Measurements from ENCODE around the gene GRK3.

The GRK3 gene

GRCh38 chr22:25760848-25761595, 196.5 kb downstream of the GRK3 start:
- no peaks in the 10 kb centered on the region for H3K27me3 ChIP-seq (ENCODE audit: control insufficient read depth in 3 of 3, insufficient read depth in 3 of 3, low read depth in 1 of 3, low read length in 3 of 3)
- H2AK5ac ChIP-seq (ENCODE audit: low read depth, low read length): no peak overlapping the region
- H3K23ac ChIP-seq (ENCODE audit: low read depth, low read length, poor library complexity): no peak overlapping the region
- no CpG with 5 or more reads among the region's 15 CpGs for WGBS, 2 donors (ENCODE audit: extremely low coverage in 2 of 2, insufficient read length in 2 of 2, insufficient replicate concordance in 1 of 2)
- no peak overlapping the region for H2BK12ac ChIP-seq (ENCODE audit: low read length)
- H3K4me1 ChIP-seq (ENCODE audit: control insufficient read depth in 2 of 2, insufficient read depth in 1 of 2, low read depth in 1 of 2, low read length in 2 of 2): no peaks in the 10 kb centered on the region
- H3K4me2 ChIP-seq (ENCODE audit: insufficient read depth, low read length, poor library complexity, severe bottlenecking): no peak overlapping the region
- peak overlapping the region; percentile 38 for H3K18ac ChIP-seq (ENCODE audit: low read length)
- H3K9ac ChIP-seq (ENCODE audit: low read depth, low read length, poor library complexity): no peak overlapping the region
- H2BK15ac ChIP-seq (ENCODE audit: low read length): no peak overlapping the region
- H2BK120ac ChIP-seq (ENCODE audit: low read depth, low read length): no peak overlapping the region
- H3K14ac ChIP-seq (ENCODE audit: low read length): peak overlapping the region; percentile 3
- H4K8ac ChIP-seq (ENCODE audit: low read depth, low read length): no peak overlapping the region
- H3K9me3 ChIP-seq (replicated peaks in 1 of 2; ENCODE audit: control insufficient read depth in 2 of 2, insufficient read depth in 1 of 2, low read depth in 1 of 2, low read length in 2 of 2): no peaks in the 10 kb centered on the region
- H2BK5ac ChIP-seq (ENCODE audit: low read length): no peak overlapping the region
- H4K91ac ChIP-seq (ENCODE audit: low read depth, low read length, poor library complexity): no peak overlapping the region
- DNase-seq (ENCODE audit: low spot score): no peak
- H3K27ac ChIP-seq (replicated peaks; ENCODE audit: low read length): no peak overlapping the region
- H3K4ac ChIP-seq (ENCODE audit: low read length): no peak overlapping the region
- no peak overlapping the region for H3K4me3 ChIP-seq (ENCODE audit: low read length in 2 of 2)
- H2AFZ ChIP-seq (ENCODE audit: low read length): no peak overlapping the region
- H3K79me1 ChIP-seq (ENCODE audit: low read depth, low read length): no peaks in the 10 kb centered on the region
- H3K36me3 ChIP-seq (replicated peaks in 1 of 2; ENCODE audit: control insufficient read depth in 2 of 2, insufficient read depth in 2 of 2, low read length in 2 of 2): no peaks in the 10 kb centered on the region

DNA sequence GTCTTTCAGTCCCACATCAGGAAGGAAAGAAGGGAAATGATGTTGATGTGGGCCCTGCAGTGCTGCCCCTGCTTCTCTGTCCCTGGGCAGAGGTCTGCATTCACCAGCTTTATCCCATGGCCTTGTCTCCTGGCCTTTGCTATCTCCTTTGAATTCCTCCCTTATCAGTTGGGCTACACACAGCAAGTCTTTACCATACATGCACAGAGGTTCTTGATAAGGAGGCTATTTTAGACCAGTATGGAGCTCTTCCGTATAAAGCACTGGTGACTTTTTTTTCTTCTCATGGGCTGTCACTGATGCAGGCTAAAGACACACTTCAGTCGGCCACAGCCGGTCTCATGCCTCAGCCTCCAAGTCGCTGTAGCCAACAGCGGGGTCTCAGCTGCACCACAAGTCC, 197.7 kb downstream of the GRK3 start:
- H4K8ac ChIP-seq (ENCODE audit: low read depth, low read length): no peak overlapping the region
- no peaks in the 10 kb centered on the region for H3K36me3 ChIP-seq (replicated peaks in 1 of 2; ENCODE audit: control insufficient read depth in 2 of 2, insufficient read depth in 2 of 2, low read length in 2 of 2)
- no peak overlapping the region for H3K4me2 ChIP-seq (ENCODE audit: insufficient read depth, low read length, poor library complexity, severe bottlenecking)
- H3K4me3 ChIP-seq (ENCODE audit: low read length in 2 of 2): no peak overlapping the region
- WGBS, 2 donors (ENCODE audit: extremely low coverage in 2 of 2, insufficient read length in 2 of 2, insufficient replicate concordance in 1 of 2): no CpG with 5 or more reads among the region's 5 CpGs
- peak overlapping the region; percentile 10 for H3K9ac ChIP-seq (ENCODE audit: low read depth, low read length, poor library complexity)
- no peak overlapping the region for H3K4ac ChIP-seq (ENCODE audit: low read length)
- H3K14ac ChIP-seq (ENCODE audit: low read length): no peak overlapping the region
- no peaks in the 10 kb centered on the region for H3K79me1 ChIP-seq (ENCODE audit: low read depth, low read length)
- no peaks in the 10 kb centered on the region for H3K27me3 ChIP-seq (ENCODE audit: control insufficient read depth in 3 of 3, insufficient read depth in 3 of 3, low read depth in 1 of 3, low read length in 3 of 3)
- H3K4me1 ChIP-seq (ENCODE audit: control insufficient read depth in 2 of 2, insufficient read depth in 1 of 2, low read depth in 1 of 2, low read length in 2 of 2): no peaks in the 10 kb centered on the region
- no peak overlapping the region for H4K91ac ChIP-seq (ENCODE audit: low read depth, low read length, poor library complexity)
- peaks cover 0 to 2% of the 10 kb centered on the region in 2 donors for H3K9me3 ChIP-seq (replicated peaks in 1 of 2; ENCODE audit: control insufficient read depth in 2 of 2, insufficient read depth in 1 of 2, low read depth in 1 of 2, low read length in 2 of 2)
- no peak overlapping the region for H2BK120ac ChIP-seq (ENCODE audit: low read depth, low read length)
- no peak overlapping the region for H2BK5ac ChIP-seq (ENCODE audit: low read length)
- no peak overlapping the region for H3K27ac ChIP-seq (replicated peaks; ENCODE audit: low read length)
- H2AK5ac ChIP-seq (ENCODE audit: low read depth, low read length): no peak overlapping the region
- peak overlapping the region; percentile 35 for H3K18ac ChIP-seq (ENCODE audit: low read length)
- no peak overlapping the region for H2AFZ ChIP-seq (ENCODE audit: low read length)
- H2BK15ac ChIP-seq (ENCODE audit: low read length): no peak overlapping the region
- H2BK12ac ChIP-seq (ENCODE audit: low read length): no peak overlapping the region
- DNase-seq (ENCODE audit: low spot score): no peak
- peak overlapping the region; percentile 25 for H3K23ac ChIP-seq (ENCODE audit: low read depth, low read length, poor library complexity)

DNA sequence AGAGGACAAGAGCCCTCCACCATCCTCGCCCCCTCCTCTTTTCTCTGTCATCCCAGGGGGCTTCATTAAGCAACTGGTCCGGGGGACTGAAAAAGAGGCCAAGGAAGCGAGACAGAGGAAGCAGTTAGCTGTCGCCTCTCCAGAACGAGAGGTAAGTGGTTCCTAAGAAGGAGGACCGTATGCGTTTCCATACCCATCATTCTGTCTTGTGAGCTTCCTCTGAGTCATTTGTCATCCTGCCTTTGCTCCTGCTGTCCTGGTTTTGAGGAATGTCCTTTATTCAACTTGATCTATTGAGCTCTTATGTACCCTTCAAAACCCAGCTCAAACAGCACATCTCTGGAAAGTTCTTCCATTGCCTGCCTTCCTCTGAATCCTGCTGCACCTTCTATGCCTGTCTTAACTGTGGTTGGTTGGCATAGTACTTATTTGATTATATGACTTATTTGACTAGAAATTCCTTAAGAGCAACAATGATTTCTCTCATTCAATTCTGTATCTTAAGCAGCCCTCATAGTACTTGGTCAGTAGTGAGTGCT, 198.8 kb downstream of the GRK3 start:
- no peaks in the 10 kb centered on the region for H3K36me3 ChIP-seq (replicated peaks in 1 of 2; ENCODE audit: control insufficient read depth in 2 of 2, insufficient read depth in 2 of 2, low read length in 2 of 2)
- WGBS, 2 donors (ENCODE audit: extremely low coverage in 2 of 2, insufficient read length in 2 of 2, insufficient replicate concordance in 1 of 2): no CpG with 5 or more reads among the region's 7 CpGs
- H3K4me1 ChIP-seq (ENCODE audit: control insufficient read depth in 2 of 2, insufficient read depth in 1 of 2, low read depth in 1 of 2, low read length in 2 of 2): no peaks in the 10 kb centered on the region
- no peak overlapping the region for H2BK120ac ChIP-seq (ENCODE audit: low read depth, low read length)
- no peak overlapping the region for H4K91ac ChIP-seq (ENCODE audit: low read depth, low read length, poor library complexity)
- H4K8ac ChIP-seq (ENCODE audit: low read depth, low read length): no peak overlapping the region
- H2BK15ac ChIP-seq (ENCODE audit: low read length): no peak overlapping the region
- peaks cover 0 to 2% of the 10 kb centered on the region in 2 donors for H3K9me3 ChIP-seq (replicated peaks in 1 of 2; ENCODE audit: control insufficient read depth in 2 of 2, insufficient read depth in 1 of 2, low read depth in 1 of 2, low read length in 2 of 2)
- no peak overlapping the region for H2BK5ac ChIP-seq (ENCODE audit: low read length)
- no peak for DNase-seq (ENCODE audit: low spot score)
- H3K27ac ChIP-seq (replicated peaks; ENCODE audit: low read length): no peak overlapping the region
- H3K23ac ChIP-seq (ENCODE audit: low read depth, low read length, poor library complexity): no peak overlapping the region
- no peak overlapping the region for H3K4ac ChIP-seq (ENCODE audit: low read length)
- no peak overlapping the region for H3K9ac ChIP-seq (ENCODE audit: low read depth, low read length, poor library complexity)
- H3K4me2 ChIP-seq (ENCODE audit: insufficient read depth, low read length, poor library complexity, severe bottlenecking): no peak overlapping the region
- H2AFZ ChIP-seq (ENCODE audit: low read length): no peak overlapping the region
- H3K14ac ChIP-seq (ENCODE audit: low read length): no peak overlapping the region
- H3K27me3 ChIP-seq (ENCODE audit: control insufficient read depth in 3 of 3, insufficient read depth in 3 of 3, low read depth in 1 of 3, low read length in 3 of 3): no peaks in the 10 kb centered on the region
- no peak overlapping the region for H3K4me3 ChIP-seq (ENCODE audit: low read length in 2 of 2)
- no peak overlapping the region for H2AK5ac ChIP-seq (ENCODE audit: low read depth, low read length)
- no peak overlapping the region for H2BK12ac ChIP-seq (ENCODE audit: low read length)
- H3K79me1 ChIP-seq (ENCODE audit: low read depth, low read length): no peaks in the 10 kb centered on the region
- no peak overlapping the region for H3K18ac ChIP-seq (ENCODE audit: low read length)

DNA sequence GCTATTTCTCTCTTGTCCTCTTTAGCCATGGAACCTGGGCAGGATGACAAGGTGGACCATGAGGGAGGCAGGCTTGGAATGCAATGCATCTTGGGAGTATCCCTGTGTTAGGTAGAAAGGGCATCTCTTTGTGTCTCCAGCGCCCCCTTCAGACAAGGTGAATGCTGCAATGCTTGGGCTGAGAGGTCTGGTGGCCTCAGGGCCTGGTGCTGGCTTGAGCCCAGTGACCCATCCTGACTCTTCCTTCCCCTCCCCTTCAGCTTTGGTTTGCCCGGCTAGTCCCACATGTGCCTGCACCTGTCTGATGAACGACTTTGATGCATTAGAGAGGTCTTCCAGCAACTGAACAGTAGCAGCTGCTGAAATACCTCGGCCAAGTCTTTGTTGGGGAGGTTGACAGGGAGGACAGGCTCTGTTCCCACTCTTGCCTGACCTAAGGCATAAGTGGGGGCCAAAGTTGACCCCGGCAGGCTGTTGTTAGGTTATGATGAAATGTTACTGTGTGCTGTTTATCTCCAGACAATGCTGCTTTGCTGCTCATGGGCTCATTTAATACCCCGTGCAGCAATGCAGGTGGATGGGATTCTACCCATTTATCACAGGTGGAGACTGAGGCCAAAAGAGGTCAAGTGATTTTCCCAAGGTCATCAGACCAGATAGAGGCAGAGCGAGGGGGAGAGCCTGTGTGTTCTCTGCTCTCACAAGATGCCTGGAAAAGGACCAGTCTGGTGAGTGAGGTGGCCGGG, 200.0 kb downstream of the GRK3 start:
- no peak overlapping the region for H2BK120ac ChIP-seq (ENCODE audit: low read depth, low read length)
- no peak overlapping the region for H2AFZ ChIP-seq (ENCODE audit: low read length)
- no peak overlapping the region for H3K23ac ChIP-seq (ENCODE audit: low read depth, low read length, poor library complexity)
- H3K18ac ChIP-seq (ENCODE audit: low read length): no peak overlapping the region
- H2BK15ac ChIP-seq (ENCODE audit: low read length): no peak overlapping the region
- no peaks in the 10 kb centered on the region for H3K27me3 ChIP-seq (ENCODE audit: control insufficient read depth in 3 of 3, insufficient read depth in 3 of 3, low read depth in 1 of 3, low read length in 3 of 3)
- no CpG with 5 or more reads among the region's 8 CpGs for WGBS, 2 donors (ENCODE audit: extremely low coverage in 2 of 2, insufficient read length in 2 of 2, insufficient replicate concordance in 1 of 2)
- no peaks in the 10 kb centered on the region for H3K79me1 ChIP-seq (ENCODE audit: low read depth, low read length)
- no peak overlapping the region for H3K14ac ChIP-seq (ENCODE audit: low read length)
- H3K4me3 ChIP-seq (ENCODE audit: low read length in 2 of 2): no peak overlapping the region
- no peak overlapping the region for H4K91ac ChIP-seq (ENCODE audit: low read depth, low read length, poor library complexity)
- no peak overlapping the region for H3K27ac ChIP-seq (replicated peaks; ENCODE audit: low read length)
- H2BK5ac ChIP-seq (ENCODE audit: low read length): no peak overlapping the region
- no peak overlapping the region for H3K4me2 ChIP-seq (ENCODE audit: insufficient read depth, low read length, poor library complexity, severe bottlenecking)
- H3K4me1 ChIP-seq (ENCODE audit: control insufficient read depth in 2 of 2, insufficient read depth in 1 of 2, low read depth in 1 of 2, low read length in 2 of 2): no peaks in the 10 kb centered on the region
- no peak overlapping the region for H3K4ac ChIP-seq (ENCODE audit: low read length)
- H3K9me3 ChIP-seq (replicated peaks in 1 of 2; ENCODE audit: control insufficient read depth in 2 of 2, insufficient read depth in 1 of 2, low read depth in 1 of 2, low read length in 2 of 2): peaks cover 0 to 2% of the 10 kb centered on the region in 2 donors
- H3K9ac ChIP-seq (ENCODE audit: low read depth, low read length, poor library complexity): no peak overlapping the region
- H4K8ac ChIP-seq (ENCODE audit: low read depth, low read length): no peak overlapping the region
- no peaks in the 10 kb centered on the region for H3K36me3 ChIP-seq (replicated peaks in 1 of 2; ENCODE audit: control insufficient read depth in 2 of 2, insufficient read depth in 2 of 2, low read length in 2 of 2)
- no peak for DNase-seq (ENCODE audit: low spot score)
- no peak overlapping the region for H2AK5ac ChIP-seq (ENCODE audit: low read depth, low read length)
- no peak overlapping the region for H2BK12ac ChIP-seq (ENCODE audit: low read length)

All from neuronal stem cell (in vitro differentiated cells).